Memory B cell (primary cell): Measurements from ENCODE around the gene KRTAP10-3.
"Not testable (repeated sequence)": the region's sequence is repeated elsewhere in the genome, so short reads cannot be mapped to it uniquely, and the experiment has no call there.

Experiments
- ATAC-seq: fragments of 150-1000 bp; cut with Tn5 transposase; 2 replicates; pipeline ENCODE4 v1.10.0; 2021; ENCODE audit warnings: low read depth, mild to moderate bottlenecking, moderate library complexity
- DNase-seq, 2 donors: peaks; one replicate each; pipeline ENCODE4 v3.0.0; 2022; ENCODE audit warnings: low spot score in 2 of 2
- H3K27ac Mint-ChIP-seq: one replicate; pipeline ENCODE4 v1.8.0; 2022; ENCODE audit warnings: mild to moderate bottlenecking, moderate library complexity, mixed read lengths
- H3K27me3 Mint-ChIP-seq: one replicate; pipeline ENCODE4 v1.8.0; 2022; ENCODE audit warnings: mixed read lengths
- H3K36me3 Mint-ChIP-seq: one replicate; pipeline ENCODE4 v1.8.0; 2022; ENCODE audit warnings: mild to moderate bottlenecking, mixed read lengths
- H3K4me1 Mint-ChIP-seq: one replicate; pipeline ENCODE4 v1.8.0; 2022; ENCODE audit warnings: mixed read lengths
- H3K4me3 Mint-ChIP-seq: one replicate; pipeline ENCODE4 v1.8.0; 2022; ENCODE audit warnings: mild to moderate bottlenecking, moderate library complexity, mixed read lengths
- H3K9me3 Mint-ChIP-seq: one replicate; pipeline ENCODE4 v1.8.0; 2022; ENCODE audit warnings: mixed read lengths

The KRTAP10-3 gene

GRCh38 chr21:44594406-44594916 lies 35.9 kb upstream of the KRTAP10-3 start:
- DNase-seq: no peak
- no peak overlapping the region for H3K27ac Mint-ChIP-seq

DNA sequence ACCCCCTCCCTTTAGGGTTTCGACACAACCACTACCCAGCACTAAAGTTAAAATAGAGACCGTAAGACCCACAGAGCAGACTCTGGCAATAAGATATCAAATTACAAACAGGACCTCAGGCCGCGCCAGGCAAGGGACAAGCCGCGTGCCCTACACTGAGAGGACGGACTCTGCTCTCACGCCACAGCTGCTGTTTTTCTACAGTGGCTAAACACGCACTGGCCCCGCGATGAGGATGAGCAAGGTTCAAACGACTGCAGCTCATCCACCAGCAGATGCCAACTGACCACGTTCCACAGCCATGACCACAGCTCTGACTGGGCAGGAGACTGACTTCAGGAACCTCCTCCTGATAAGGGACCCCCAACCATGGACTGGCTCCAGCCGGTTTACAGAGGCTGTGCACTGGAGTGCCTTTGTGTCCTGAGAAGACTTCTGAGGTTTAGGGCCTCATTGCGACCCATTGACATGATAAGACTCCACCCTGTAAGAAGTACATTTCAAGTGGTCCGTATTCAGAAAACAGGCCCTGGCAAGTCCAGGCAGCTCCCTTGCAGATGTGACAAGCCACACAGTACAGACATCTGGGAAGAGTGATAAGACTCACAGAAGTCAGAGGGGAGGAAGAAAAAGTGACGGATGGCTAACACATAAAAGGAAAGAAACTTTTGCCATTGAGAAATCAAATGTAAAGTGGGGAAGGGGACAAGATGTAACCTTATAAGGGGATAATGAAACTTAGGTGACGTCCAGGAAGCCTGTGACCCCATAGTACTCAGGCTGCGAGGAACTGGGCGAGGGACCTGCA lies 35.2 kb upstream of the KRTAP10-3 start:
- Mint-ChIP-seq H3K27me3 (peaks cover 26% of the 10 kb centered on the region), H3K4me3 (no peak overlapping the region), H3K36me3 (peaks cover 2% of the 10 kb centered on the region), H3K4me1 (peaks cover 2% of the 10 kb centered on the region), H3K27ac (no peak overlapping the region), H3K9me3 (peaks cover 7% of the 10 kb centered on the region)
- ATAC-seq (no peak), DNase-seq (no peak)

More at GRCh38 chr21:44594406-44594916, 35.9 kb upstream of the KRTAP10-3 start:
- Mint-ChIP-seq H3K9me3 (peaks cover 10% of the 10 kb centered on the region), H3K36me3 (peaks cover 4% of the 10 kb centered on the region), H3K27me3 (peaks cover 23% of the 10 kb centered on the region), H3K4me1 (peaks cover 2% of the 10 kb centered on the region), H3K4me3 (no peak overlapping the region)
- no peak for ATAC-seq

DNA sequence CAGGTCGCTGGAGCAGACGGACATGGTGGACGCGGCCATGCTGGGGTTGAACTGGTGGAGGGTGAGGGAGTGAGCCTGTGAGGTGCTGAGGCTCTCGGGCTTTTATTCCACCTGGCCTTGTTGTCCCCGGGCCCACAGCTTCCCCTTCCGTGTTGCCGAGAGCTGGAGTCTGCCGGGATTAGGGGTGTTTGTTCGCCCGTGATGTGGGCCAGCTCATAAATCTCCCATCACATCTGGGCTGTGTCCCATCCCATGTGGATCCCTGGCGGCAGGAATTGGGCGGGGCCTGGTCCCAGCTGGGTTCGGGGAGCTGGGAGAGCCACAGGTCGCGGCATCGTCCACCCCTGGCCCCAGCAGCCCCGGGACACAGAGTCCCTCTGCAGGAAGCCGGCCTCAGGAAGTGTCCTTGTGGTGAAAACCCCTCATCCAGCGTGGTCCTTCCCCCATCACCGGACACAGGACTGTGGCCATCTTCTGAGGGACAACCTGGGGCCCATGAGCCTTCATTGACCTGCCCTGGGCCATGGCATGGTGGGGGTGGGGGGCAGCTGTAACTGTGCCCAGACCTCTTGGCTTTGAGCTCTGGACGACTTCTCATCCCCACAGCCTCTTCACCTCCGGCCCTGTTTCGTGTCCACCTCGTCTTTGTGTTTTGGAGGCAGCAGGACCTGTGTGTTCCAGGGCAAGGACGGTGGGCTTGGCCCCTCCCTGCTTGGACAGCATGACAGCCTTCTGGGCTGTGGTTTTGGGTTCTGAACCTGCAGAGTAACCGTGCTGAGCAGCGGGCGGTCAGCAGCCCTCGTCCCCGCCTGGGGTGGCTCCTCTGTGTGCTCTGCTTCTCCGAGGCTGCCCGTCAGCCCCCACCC lies 34.1 kb upstream of the KRTAP10-3 start, which contains the start of gene KRTAP10-6:
KRTAP10-6 (minus strand) TSS at position 60 of the 866 bp plus-strand sequence; CDS start at position 39, 21 bp downstream.
- no peaks in the 10 kb centered on the region for H3K36me3 Mint-ChIP-seq
- peaks cover 19% of the 10 kb centered on the region for H3K27me3 Mint-ChIP-seq
- peaks cover 2% of the 10 kb centered on the region for H3K4me1 Mint-ChIP-seq
- peak in 1 of 2 donors; percentile 6 for DNase-seq
- H3K4me3 Mint-ChIP-seq: no peak within 1 kb of the TSS
- no peak for ATAC-seq
- no peak within 1 kb of the TSS for H3K27ac Mint-ChIP-seq
- no peaks in the 10 kb centered on the region for H3K9me3 Mint-ChIP-seq

- not testable (repeated sequence) for H3K9me3 Mint-ChIP-seq, ATAC-seq
These were observed 33.2 kb upstream of the KRTAP10-3 start for GRCh38 chr21:44591801-44592130.

GRCh38 chr21:44590897-44591800 lies 32.6 kb upstream of the KRTAP10-3 start:
- H3K27ac Mint-ChIP-seq, H3K9me3 Mint-ChIP-seq, H3K4me1 Mint-ChIP-seq, H3K4me3 Mint-ChIP-seq, DNase-seq, ATAC-seq, H3K36me3 Mint-ChIP-seq: not testable (repeated sequence)
- peaks cover 23% of the 10 kb centered on the region for H3K27me3 Mint-ChIP-seq

More at GRCh38 chr21:44591801-44592130, 33.2 kb upstream of the KRTAP10-3 start:
- DNase-seq: peak in 1 of 2 donors; percentile 8
- H3K36me3 Mint-ChIP-seq, H3K27ac Mint-ChIP-seq, H3K4me3 Mint-ChIP-seq, H3K4me1 Mint-ChIP-seq: not testable (repeated sequence)
- peaks cover 19% of the 10 kb centered on the region for H3K27me3 Mint-ChIP-seq

GRCh38 chr21:44590311-44590721 lies 31.7 kb upstream of the KRTAP10-3 start:
- DNase-seq (peak in 1 of 2 donors; percentile 9), ATAC-seq (no peak)
- no peak overlapping the region for H3K27ac Mint-ChIP-seq

DNA sequence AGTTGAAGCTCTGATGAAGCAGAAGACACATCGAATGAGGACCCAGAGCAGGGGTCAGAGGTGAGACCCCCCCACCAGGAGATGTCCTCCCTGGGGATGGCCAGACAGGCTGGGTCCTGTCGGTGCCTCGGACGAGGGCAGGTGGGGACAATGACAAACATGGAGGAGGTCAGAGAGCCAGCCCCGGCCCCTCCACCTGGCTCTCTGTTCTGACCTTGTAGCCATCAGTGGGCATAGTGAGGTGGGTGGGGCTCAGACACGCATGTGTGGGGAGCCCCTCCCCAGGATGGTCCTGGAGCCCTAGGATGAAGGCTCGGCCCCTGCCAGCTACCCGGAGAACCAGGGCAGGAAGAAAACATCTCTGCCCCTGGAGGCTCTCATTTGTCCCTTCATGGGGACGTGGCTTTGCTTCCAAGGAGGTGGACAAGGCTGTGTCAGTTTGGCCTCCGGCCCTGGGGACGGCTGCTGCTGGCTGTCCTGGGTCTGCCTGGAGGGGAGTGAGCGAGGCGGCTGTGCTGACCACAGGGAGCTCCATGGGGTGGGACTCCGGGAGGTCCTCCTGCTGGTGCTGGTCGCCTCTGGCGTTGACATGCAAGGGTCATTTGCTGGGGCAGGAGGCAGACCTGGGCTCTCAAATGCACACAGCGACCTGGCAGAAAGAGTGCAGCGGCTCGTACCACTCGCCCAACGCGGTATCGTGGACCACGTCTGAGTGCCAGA lies 31.2 kb upstream of the KRTAP10-3 start:
- DNase-seq: no peak
- ATAC-seq: no peak
- H3K9me3 Mint-ChIP-seq: peaks cover 3% of the 10 kb centered on the region
- peaks cover 25% of the 10 kb centered on the region for H3K27me3 Mint-ChIP-seq
- no peak overlapping the region for H3K4me3 Mint-ChIP-seq
- H3K4me1 Mint-ChIP-seq: no peaks in the 10 kb centered on the region
- no peaks in the 10 kb centered on the region for H3K36me3 Mint-ChIP-seq
- H3K27ac Mint-ChIP-seq: no peak overlapping the region

More at GRCh38 chr21:44590311-44590721, 31.7 kb upstream of the KRTAP10-3 start:
- H3K36me3 Mint-ChIP-seq: no peaks in the 10 kb centered on the region
- no peak overlapping the region for H3K4me3 Mint-ChIP-seq
- peaks cover 3% of the 10 kb centered on the region for H3K9me3 Mint-ChIP-seq
- H3K27me3 Mint-ChIP-seq: peaks cover 26% of the 10 kb centered on the region
- H3K4me1 Mint-ChIP-seq: peaks cover 2% of the 10 kb centered on the region

- Mint-ChIP-seq H3K4me1 (no peaks in the 10 kb centered on the region), H3K9me3 (peaks cover 3% of the 10 kb centered on the region), H3K27me3 (peaks cover 30% of the 10 kb centered on the region), H3K4me3 (no peak overlapping the region), H3K27ac (no peak overlapping the region), H3K36me3 (no peaks in the 10 kb centered on the region)
- no peak for ATAC-seq
- DNase-seq: no peak
These were observed 30.5 kb upstream of the KRTAP10-3 start for GRCh38 chr21:44589094-44589493.

GRCh38 chr21:44585892-44586291 lies 27.3 kb upstream of the KRTAP10-3 start:
- peaks cover 1% of the 10 kb centered on the region for H3K36me3 Mint-ChIP-seq
- H3K9me3 Mint-ChIP-seq: peaks cover 12% of the 10 kb centered on the region
- ATAC-seq: no peak
- H3K27ac Mint-ChIP-seq: no peak overlapping the region
- H3K4me1 Mint-ChIP-seq: no peaks in the 10 kb centered on the region
- DNase-seq: no peak
- no peak overlapping the region for H3K4me3 Mint-ChIP-seq
- H3K27me3 Mint-ChIP-seq: peaks cover 22% of the 10 kb centered on the region

- Mint-ChIP-seq H3K36me3 (peaks cover 10% of the 10 kb centered on the region), H3K27ac (no peak overlapping the region), H3K27me3 (peaks cover 24% of the 10 kb centered on the region), H3K4me1 (no peaks in the 10 kb centered on the region), H3K4me3 (no peak overlapping the region), H3K9me3 (peaks cover 21% of the 10 kb centered on the region)
- ATAC-seq (no peak), DNase-seq (no peak)
These were observed 25.2 kb upstream of the KRTAP10-3 start for GRCh38 chr21:44583800-44584147.

- H3K36me3 Mint-ChIP-seq: peaks cover 10% of the 10 kb centered on the region
- no peak overlapping the region for H3K4me3 Mint-ChIP-seq
- H3K27ac Mint-ChIP-seq: no peak overlapping the region
- no peaks in the 10 kb centered on the region for H3K4me1 Mint-ChIP-seq
- DNase-seq (no peak), ATAC-seq (no peak)
- H3K27me3 Mint-ChIP-seq: peaks cover 24% of the 10 kb centered on the region
- peaks cover 21% of the 10 kb centered on the region for H3K9me3 Mint-ChIP-seq
These were observed 24.6 kb upstream of the KRTAP10-3 start for GRCh38 chr21:44583089-44583799.

GRCh38 chr21:44582055-44582454 lies 23.5 kb upstream of the KRTAP10-3 start:
- Mint-ChIP-seq H3K27me3 (peaks cover 27% of the 10 kb centered on the region), H3K4me3 (no peak overlapping the region), H3K4me1 (no peaks in the 10 kb centered on the region), H3K36me3 (peaks cover 10% of the 10 kb centered on the region), H3K27ac (no peak overlapping the region), H3K9me3 (peaks cover 25% of the 10 kb centered on the region)
- ATAC-seq (no peak), DNase-seq (no peak)
